Transverse colon (tissue), 3 donors: ENCODE data around the gene CRADD.

ENCODE experiments used
- POLR2A ChIP-seq: fragments of 450-650 bp; IDR thresholded peaks from one replicate; pipeline ENCODE4 v1.6.1; 2016; ENCODE audit warnings: antibody characterized with exemption, mild to moderate bottlenecking, moderate library complexity
- TF ChIP-seq, protein P1 (sequence below), 5 experiments: fragments of 200-600 bp in 3 of 5; fragments of 450-650 bp in 2 of 5; sonication (generic) in 3 of 5; IDR thresholded peaks; 1 replicate in 2 of 5; 2 replicates in 3 of 5; pipeline ENCODE4 v1.5.1; 2016 to 2017; ENCODE audit warnings: antibody characterized with exemption in 5 of 5, inconsistent platforms in 3 of 5, mild to moderate bottlenecking in 2 of 5, moderate library complexity in 1 of 5

DNA sequence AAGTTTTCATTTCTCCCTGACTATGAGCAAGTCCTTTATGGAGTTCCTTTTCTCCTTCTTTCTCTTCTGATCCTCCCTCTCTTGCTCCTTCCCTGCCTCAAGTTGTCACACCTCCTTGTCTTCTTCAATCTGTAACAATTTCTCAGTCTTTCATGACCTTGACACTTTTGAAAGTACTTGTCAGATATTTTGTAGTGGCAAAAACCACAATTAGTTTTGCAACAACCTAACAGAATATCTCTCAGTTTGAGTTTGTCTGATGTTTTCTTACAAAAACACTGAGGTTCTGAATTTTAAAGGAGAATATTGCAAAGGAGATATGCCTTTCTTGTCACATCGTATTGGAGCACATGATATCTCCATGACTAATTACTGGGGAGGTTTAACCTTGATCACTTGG is 4.1 kb upstream of the CRADD start:
- TF ChIP-seq, protein P1, sequence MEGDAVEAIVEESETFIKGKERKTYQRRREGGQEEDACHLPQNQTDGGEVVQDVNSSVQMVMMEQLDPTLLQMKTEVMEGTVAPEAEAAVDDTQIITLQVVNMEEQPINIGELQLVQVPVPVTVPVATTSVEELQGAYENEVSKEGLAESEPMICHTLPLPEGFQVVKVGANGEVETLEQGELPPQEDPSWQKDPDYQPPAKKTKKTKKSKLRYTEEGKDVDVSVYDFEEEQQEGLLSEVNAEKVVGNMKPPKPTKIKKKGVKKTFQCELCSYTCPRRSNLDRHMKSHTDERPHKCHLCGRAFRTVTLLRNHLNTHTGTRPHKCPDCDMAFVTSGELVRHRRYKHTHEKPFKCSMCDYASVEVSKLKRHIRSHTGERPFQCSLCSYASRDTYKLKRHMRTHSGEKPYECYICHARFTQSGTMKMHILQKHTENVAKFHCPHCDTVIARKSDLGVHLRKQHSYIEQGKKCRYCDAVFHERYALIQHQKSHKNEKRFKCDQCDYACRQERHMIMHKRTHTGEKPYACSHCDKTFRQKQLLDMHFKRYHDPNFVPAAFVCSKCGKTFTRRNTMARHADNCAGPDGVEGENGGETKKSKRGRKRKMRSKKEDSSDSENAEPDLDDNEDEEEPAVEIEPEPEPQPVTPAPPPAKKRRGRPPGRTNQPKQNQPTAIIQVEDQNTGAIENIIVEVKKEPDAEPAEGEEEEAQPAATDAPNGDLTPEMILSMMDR (IDR thresholded peaks at IDR 0.05) = no peak
- no peak for TF ChIP-seq POLR2A
